NCI-H1417 treated with DMSO at 0.1 percent for 48 hours (cell line): ENCODE data around the gene RAPGEF2.

Source experiments
- DNase-seq: peaks from one replicate; lab custom pipeline; 2025; lab: John Stamatoyannopoulos, UW

RAPGEF2 gene

GRCh38 chr4:159197260-159197884 lies 94.5 kb downstream of the RAPGEF2 start:
- DNase-seq = no peak

DNA sequence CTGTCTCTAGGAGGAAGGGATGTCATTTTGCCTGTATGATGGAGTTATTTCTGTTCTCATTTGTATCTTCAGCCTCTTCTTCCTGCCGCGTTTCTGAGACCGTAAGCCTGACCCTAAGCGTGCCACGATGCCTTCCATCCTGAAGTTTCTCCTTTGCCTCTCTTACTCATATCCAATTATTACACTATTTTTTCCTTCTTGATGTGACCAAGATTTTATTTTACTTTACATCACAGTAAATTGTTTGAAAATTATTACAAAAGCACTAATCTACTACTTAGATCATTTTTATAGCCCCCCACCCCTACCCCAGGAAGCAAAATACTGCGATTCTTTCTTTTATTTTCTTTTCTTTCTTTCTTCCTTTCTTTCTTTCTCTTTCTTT lies 95.0 kb downstream of the RAPGEF2 start:
- DNase-seq = no peak

- no peak for DNase-seq
Observed at GRCh38 chr4:159199826-159200225, 96.9 kb downstream of the RAPGEF2 start.

DNA sequence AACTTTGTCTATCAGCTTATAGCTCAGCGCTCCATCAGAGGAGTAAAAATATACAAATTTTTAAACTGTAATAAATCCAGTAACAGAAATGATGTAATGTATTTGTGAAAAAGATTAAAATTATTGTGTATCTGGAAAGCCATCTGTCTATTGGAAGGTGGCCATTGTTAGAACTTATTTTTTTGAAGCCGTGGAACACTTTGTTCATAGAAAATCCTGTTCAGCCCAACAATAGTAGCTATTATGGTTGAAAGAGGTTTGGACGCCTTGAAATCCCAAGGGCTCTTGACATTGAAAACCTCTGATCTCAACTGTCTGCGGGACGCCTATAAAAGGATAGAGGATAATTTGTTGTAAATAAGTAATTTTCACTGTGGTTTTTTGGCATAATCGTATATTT lies 98.3 kb downstream of the RAPGEF2 start:
- no peak for DNase-seq

DNA sequence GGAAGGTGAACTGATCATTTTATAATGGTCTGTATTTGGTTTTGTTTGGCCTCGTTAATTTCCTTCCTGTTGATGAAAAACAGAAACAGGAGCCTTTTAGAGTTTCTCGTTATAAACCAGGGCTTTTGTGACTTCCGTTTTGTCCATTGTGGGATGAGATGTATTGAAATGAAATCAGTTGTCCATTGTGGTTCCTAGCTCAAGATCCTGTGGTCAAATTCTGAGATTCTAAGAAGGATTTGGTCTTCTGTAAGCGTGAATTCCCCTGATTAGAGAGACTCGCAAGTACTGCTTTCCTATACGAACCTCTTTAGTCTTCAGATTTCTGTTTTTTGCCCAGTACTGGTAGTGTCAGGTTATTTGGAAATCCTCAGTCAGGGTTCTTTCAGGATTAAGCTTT lies 101.7 kb downstream of the RAPGEF2 start:
- no peak for DNase-seq

DNA sequence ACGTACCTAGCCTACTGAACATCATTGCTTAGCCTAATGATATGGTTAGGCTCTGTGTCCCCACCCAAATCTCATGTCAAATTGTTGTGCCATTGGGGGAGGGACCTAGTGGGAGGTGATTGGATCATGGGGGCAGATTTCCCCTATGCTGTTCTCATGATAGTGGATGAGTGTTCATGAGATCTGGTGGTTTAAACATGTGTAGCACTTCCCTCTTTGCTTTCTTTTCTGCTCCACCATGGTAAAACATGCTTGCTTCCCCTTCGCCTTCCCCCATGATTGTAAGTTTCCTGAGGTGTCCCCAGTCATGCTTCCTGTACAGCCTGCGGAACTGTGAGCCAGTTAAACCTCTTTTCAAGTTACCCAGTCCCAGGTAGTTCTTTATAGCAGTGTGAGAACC lies 102.6 kb downstream of the RAPGEF2 start:
- DNase-seq = no peak

DNA sequence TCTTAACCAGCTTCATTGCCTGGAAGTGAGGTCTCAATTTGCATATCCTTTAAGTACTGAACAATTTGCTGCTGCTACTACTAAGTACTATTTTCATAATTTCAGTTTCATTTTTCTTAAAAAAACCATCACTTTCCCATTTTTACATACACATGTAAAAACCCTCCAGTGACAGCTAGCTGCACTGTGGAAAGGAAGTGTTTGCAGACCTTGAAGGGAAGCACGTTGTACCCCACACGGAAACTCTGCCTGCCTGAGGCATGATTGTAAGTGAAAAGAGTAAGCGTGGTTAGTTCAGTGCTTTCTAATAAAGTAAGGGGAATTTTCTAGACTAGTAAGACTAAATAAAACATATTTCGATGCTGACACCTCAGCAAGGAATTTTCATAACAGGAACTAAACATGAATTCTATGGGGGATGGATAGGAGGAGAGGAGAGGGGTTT lies 103.6 kb downstream of the RAPGEF2 start:
- DNase-seq = no peak

DNA sequence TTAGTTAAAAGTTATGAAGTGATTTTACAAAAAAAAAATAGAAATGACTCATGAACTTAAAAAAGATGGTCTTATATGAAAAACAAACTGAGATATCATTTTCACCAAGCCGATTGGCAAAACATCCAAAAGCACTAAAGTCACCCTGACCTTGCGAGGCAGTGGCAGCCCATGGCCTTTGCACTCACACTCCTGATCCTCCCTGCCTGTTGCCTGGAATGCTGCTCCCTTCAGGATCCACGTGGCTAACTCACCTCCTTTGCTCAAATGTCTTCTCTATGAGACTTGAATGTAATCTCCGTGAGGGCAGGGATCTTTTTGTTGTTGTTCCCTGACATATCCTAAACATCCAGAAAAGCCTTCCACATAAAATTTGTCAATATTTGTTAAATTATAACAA lies 106.4 kb downstream of the RAPGEF2 start:
- no peak for DNase-seq

- no peak for DNase-seq
Observed at GRCh38 chr4:159210975-159211374, 108.1 kb downstream of the RAPGEF2 start.

- no peak for DNase-seq
Observed at GRCh38 chr4:159212675-159213293, 109.9 kb downstream of the RAPGEF2 start.

DNA sequence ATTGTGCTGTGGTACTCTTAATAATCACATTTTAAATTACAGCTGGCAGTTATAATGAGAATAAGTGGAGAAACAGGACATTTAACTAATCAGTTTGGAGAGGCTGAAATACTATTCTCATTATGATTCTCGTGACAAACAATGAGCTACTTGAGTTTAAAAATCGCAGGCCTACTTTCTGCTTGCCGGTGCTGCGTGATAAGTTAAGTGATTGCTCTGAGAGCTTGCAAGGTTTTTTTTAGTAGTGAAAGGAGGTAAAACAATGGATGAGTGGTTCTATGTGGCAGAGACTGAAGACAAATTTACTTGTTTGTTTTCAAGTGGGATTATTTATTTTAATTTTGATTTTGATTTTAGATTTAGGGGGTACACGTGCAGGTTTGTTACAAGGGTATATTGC lies 114.0 kb downstream of the RAPGEF2 start:
- no peak for DNase-seq

GRCh38 chr4:159219862-159220261 lies 117.0 kb downstream of the RAPGEF2 start:
- DNase-seq = no peak

DNA sequence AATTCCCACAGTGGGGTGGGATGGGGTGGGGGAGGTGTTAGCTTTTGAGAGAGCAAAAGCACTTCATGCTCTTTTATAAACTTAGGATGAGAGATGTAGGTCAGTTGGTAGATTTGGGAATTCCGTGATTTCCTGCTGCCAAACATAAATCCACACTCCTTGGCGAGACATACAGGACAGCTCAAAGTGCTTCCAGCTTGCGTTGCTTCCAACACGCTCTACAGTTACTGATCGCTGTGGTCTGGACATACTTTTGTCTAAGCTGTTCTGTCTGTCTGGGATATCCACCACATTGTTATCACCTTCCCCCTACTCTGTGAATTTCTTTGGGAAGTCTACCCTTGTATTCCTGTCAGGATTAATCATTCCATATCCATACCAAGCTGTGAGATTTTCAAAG lies 117.5 kb downstream of the RAPGEF2 start:
- DNase-seq = no peak

DNA sequence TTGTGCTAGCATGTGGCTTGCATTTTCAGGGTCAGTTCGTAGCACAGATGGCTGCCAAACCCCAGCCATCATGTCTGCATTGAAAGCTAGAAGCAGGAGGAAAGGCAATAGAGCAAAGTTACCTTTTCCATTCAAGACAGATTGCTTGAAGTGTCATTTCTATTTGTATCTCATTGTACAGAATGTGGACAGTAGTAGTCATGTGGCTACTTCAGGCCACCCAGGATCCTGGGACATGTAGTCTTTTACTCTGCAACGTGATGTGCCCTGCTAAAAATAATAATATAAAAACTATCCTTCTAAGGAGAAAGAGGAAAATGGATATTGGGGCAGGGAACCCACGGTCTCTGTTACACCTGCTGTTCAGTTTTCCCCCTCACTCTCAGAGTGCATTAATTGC lies 118.4 kb downstream of the RAPGEF2 start:
- DNase-seq = no peak

DNA sequence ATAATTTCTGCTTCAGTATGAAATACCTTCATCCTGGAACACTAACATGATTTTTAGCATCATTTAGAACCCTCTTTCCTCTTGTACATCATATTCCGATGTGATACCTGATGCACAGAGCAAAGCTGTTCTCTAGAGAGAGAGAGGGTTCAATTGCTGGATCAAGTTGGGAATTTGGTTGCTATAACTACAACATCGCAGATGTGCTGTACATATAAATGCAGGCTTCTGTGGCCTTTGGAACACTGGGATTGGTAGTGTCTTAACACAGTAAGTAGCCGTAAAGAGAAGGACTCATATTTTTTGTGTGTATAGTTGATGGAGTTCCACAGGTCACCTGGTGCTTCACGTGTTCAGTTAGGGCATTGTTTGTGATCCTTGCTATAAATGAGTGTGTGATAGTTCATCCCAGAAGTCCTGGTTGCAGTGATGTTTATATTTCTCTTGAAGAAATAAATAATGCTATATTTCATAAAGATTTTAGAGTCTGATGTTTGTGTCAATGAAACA lies 119.2 kb downstream of the RAPGEF2 start:
- DNase-seq = no peak

DNA sequence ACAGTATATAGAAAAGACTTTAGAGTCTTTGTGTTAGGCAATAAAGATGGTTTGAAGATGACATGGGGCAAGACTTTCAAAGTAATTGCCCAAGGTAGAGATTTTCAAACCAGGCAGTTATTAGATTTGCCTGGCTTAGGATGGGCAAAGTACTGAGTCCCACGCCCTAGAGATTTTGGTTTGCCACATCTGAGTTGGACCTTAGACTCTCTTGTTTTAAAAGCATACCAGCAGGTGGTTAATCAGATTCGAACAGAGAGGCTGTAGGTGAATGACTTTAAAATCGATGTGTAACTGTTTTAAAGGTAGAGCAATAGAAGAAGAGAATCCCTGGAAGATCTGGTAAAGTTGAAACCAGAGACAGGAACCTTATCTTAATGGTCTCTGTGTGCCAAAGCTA lies 121.5 kb downstream of the RAPGEF2 start:
- no peak for DNase-seq

- DNase-seq = no peak
Observed at GRCh38 chr4:159227378-159227777, 124.5 kb downstream of the RAPGEF2 start.

- no peak for DNase-seq
Observed at GRCh38 chr4:159227984-159228383, 125.1 kb downstream of the RAPGEF2 start.

DNA sequence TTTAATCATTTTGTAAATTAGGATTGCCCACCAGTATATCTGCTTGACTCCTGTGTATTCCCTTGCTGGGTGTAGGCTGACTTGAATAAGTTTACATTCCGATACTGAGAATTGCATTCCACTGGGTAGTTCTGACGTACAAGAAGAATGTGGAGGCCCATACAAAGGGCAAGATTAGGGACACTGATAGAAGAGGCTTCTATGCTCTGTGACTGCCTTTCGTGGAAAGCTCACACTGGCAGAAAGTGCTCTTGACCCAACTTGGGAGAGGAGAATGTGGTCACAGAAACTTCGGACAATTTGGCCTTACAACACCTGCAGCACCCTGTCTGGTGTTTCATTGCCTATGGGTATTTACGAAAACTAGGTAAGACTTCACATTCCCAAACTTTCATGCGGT lies 126.3 kb downstream of the RAPGEF2 start:
- DNase-seq = no peak

GRCh38 chr4:159232465-159233106 lies 129.7 kb downstream of the RAPGEF2 start:
- DNase-seq = no peak

DNA sequence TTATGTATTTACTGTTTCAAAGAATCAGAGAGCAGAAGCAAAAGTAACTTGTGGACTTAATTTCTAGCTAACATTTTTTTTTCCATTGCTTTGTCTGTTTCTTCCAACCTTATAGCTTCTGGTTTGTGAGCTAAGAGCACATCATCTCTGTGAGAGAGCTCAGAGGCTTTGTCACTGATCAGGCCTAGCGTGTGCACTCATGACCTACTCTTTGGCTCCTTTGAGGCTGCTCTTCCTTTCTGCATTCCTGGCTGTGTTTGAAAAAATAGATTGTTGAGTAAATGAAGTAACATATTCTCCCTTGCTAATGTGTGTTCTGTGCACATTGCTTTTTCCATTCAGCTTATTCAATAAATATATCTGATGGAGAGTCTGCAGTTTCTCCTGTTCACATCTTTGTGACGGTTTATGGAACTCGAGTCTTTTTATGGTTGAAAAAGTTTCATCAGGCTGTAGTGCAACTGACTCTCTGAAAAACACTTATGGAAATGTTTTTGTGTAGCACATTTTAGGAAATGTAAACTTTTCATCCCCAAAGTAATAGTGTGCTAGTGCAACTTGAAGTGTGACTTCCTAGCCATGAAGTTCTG lies 133.0 kb downstream of the RAPGEF2 start:
- DNase-seq = no peak

GRCh38 chr4:159237975-159238374 lies 135.1 kb downstream of the RAPGEF2 start:
- DNase-seq = no peak

GRCh38 chr4:159238631-159239030 lies 135.8 kb downstream of the RAPGEF2 start:
- no peak for DNase-seq
